DMS 273 (cell line): ENCODE data around the gene WNT5A.
A peak's percentile ranks its signal among the peaks of the same experiment; 100 is the strongest.

ENCODE experiments used
- DNase-seq: peaks from one replicate; lab custom pipeline; 2025; ENCODE audit not compliant: unreplicated experiment; lab: John Stamatoyannopoulos, UW

WNT5A gene

DNA sequence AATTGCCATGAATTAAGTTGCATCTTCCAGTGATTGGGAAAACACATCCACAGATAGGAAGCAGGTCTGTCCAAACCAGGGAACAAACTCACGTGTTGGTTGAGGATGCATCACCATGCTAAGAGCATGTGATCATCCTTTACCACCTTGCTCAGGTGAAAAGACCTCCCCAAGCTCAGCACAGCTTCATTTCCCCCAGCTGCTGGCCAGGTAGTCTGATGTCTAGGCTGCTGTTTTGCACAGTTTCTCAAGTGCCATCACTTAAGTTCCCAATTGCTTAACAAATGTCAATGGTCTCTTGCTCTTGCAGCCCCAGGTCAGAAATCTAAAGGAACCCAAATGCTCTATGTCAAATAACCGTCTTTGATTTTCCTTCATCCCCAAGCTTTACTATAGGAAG is 34.2 kb downstream of the WNT5A start:
- no peak for DNase-seq

DNA sequence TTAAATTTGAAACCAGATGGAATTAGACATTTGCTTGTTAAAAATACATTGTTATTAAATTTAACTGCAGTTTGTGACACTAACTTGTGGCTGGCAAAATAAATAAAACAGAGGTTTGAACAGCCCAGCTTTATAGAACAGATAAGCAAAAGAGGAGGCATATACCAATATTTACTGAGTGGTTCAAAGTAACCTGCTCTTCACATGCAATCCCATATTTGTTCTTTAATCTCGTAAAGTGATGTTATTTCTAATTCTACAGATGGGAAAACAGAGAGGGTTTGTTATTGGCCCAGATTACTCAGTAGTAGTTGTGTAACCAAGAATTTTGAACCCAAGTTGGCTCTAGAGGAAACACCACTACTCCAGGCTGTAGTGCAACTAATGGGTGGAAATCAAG is 37.6 kb downstream of the WNT5A start:
- no peak for DNase-seq

- peak; percentile 9 for DNase-seq
Measured at GRCh38 chr3:55446850-55447249, 40.3 kb downstream of the WNT5A start.

DNA sequence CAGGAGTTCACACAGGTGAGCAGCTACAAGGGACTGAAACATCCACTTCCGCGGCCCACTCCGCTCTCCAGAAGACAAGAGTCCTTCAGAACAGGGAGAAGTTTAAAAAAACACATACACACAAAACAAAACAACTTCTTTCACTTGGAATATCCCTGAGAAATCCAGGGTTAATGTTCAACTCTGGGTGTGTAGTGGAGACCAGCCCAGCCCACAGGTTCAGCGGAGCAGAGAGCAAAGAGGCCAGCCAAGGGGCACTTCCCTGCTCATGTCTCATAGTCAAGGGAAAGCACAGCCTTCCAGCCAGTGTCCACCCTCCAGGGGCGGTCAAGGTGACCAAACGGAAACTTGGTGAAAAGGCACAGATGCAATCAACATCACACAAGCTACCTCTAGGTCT is 41.6 kb downstream of the WNT5A start:
- no peak for DNase-seq

GRCh38 chr3:55443346-55443745 is 43.8 kb downstream of the WNT5A start:
- no peak for DNase-seq

DNA sequence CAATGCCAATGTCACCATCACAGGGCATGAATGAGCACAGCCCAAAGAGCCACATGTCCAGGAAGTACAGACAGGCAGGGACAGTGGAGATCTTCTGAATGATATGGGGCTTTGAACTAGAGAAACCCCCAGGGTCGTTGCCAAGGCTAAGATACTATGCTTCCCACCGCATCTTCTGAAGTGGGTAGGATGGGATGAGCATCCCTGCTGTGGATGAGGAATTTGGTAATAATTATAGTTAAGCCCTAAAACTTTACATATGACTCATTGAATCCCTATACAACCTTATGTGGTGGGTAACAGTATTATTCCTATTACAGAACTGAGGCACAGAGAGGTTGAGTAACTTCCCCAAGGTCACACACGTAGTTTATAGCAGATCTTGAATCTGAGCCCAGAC is 44.2 kb downstream of the WNT5A start:
- DNase-seq = no peak

DNA sequence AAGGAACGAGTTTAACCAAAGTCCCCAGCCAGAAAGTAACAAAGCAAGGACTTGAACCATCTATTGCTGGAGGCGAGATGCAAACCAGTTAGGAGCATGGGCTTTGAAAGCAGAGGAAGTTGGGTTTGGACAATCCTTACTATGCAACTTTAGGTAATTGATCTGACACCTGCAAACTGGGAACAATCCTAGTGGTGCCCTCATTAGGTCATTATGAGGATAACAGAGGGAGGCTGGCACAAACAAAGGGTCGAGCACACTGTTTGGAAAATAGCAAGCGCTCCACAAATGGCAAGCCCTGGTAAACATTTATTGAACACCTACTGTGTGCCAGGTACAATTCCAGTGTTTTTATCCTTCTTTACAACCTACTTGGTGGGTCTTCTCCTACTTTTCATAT is 45.6 kb downstream of the WNT5A start:
- DNase-seq = no peak

DNA sequence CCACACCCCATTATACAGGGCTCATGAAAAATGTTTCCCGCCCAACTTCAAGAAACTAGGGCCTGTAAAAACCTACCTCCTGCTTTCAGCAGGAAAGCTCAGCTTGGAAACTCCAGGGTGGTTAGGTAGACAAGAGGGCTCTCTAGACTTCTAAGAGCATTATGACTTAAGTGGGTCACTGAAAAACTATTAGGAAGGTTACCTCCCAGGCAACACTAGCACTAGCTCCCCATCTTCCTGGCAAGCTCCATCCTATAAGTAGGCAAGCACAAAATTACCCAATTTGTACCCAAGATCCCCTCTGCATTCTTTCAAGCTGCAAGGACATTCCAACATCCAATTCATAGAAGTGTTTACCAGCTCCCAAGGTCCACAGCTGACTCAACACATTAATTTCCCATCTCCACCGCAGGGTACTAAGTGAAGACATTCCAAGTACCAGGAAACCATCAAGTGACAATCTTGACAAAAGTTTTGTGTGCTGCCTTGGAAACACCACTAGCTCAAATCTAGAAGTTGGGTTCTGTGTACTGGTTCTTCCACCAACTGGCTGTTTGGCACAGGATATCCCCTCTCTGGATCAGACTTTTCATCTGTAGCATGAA is 46.9 kb downstream of the WNT5A start:
- no peak for DNase-seq

DNA sequence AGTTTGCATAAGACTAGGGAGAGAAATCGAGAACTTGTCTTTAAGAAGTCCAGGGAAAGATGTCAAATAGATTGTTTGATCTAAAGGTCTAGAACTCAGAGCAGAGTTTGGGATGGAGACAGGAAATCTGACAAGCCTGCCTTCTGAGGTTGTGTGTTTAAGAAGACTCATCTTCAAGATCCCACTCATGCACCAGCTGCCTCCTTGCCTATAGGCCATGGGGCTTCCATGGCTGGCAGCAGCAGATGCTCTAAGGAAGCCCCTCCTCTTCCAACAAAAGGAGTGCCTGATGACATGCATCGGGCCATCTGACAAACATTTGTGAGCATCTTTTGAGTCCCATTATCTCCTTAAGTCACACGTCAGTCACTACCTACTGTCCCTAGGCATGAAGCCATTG is 47.4 kb downstream of the WNT5A start:
- DNase-seq = no peak

GRCh38 chr3:55436644-55437043 is 50.5 kb downstream of the WNT5A start:
- DNase-seq = no peak

DNA sequence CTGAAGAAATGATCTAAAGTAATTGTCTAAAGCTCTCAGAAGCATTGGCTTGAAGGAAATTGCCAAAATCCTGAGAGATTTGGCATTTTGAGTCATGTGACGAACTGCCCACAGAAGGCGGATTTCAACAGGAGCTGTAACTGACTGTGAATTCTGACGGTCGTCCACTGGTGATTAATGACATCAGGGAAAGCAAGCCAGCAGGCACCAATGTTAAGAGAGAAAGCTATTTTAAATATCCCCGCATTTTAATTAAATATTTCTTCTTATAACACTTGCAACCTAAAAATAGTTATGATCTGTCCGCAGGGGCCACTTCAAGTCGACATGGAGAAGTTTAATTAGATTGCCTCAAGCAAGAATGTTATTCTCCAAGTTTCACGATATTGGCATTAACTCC is 51.6 kb downstream of the WNT5A start:
- no peak for DNase-seq

GRCh38 chr3:55434789-55435188 is 52.3 kb downstream of the WNT5A start:
- peak; percentile 51 for DNase-seq

DNA sequence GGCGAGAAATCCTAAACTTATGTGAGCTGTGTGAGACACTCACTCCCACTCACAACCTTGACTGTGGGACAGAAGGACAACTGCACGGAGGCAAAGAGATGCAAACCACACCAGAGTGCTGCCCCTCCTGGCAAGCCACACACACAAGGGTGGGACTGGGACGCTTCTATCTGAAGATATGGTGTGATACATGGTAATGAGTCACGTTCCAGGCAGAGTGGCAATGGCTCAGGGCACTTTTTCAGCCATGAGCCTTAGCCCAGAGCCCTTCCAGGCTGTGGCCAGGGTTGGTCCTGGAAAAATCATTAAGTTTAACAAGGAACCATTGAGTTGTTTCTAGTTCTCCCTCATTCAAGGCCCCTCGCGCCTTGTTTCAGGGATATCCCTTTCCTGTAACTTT is 56.1 kb downstream of the WNT5A start:
- no peak for DNase-seq

- no peak for DNase-seq
Measured at GRCh38 chr3:55427739-55428138, 59.4 kb downstream of the WNT5A start.

DNA sequence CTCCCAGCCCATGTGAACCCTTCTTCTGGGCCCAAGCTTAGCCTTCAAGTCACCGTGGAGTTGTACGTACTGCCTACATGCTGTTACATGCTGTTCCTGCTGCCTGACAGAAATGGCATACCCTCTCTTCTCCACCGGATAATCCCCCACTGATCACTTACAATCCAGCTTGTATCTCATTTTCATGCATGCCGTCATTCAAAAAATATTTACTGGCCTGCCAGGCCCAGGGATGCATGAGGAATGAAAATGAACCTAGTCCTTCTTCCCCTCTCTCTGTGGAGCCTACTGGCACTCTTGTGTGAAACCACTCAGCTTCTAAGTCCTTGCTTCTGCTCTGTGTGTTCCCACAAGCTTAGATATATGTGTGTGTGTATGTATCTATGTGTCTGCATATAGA is 60.6 kb downstream of the WNT5A start:
- DNase-seq = no peak

DNA sequence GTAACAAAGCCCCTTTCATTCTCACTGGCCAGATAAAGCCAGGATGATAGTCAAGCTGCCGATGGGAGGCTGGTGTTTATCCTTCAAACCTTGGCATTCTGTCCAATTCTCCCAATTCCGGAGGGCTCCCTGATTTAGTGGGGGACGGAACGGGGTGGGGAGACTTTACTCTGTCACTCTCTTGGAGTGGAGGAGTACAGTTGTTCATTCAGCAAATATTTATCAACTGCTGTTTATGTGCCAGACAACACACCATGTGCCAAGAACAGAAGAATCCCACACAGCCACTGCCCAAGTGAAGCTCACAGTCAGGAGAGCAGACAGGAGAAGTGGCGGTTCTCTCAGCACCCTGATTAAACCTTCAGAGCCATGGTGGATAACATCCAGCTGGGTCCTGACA is 63.3 kb downstream of the WNT5A start:
- no peak for DNase-seq

- no peak for DNase-seq
Measured at GRCh38 chr3:55417211-55417610, 69.9 kb downstream of the WNT5A start.

- peak; percentile 26 for DNase-seq
Measured at GRCh38 chr3:55416331-55416821, 70.7 kb downstream of the WNT5A start.
